Parathyroid adenoma (tissue), 2 donors: ENCODE measurements around the gene THOP1.

Experiments used
- H2AFZ ChIP-seq: fragments of 300-600 bp; sonication (generic); one replicate; pipeline ENCODE4 v1.7.0; 2017; ENCODE audit warnings: antibody characterized with exemption, mild to moderate bottlenecking
- H3K27ac ChIP-seq: fragments of 300-600 bp; sonication (generic); one replicate; pipeline ENCODE4 v1.7.0; 2017
- H3K27me3 ChIP-seq: fragments of 300-600 bp; sonication (generic); one replicate; pipeline ENCODE4 v1.7.0; 2017; ENCODE audit warnings: low read length; ENCODE audit not compliant: control insufficient read depth, insufficient read depth
- H3K36me3 ChIP-seq: fragments of 300-600 bp; sonication (generic); one replicate; pipeline ENCODE4 v1.7.0; 2017; ENCODE audit warnings: low read length; ENCODE audit not compliant: control insufficient read depth, insufficient read depth
- H3K4me1 ChIP-seq: fragments of 300-600 bp; sonication (generic); one replicate; pipeline ENCODE4 v1.7.0; 2017; ENCODE audit warnings: control low read depth
- H3K4me2 ChIP-seq: fragments of 300-600 bp; sonication (generic); one replicate; pipeline ENCODE4 v1.7.0; 2017; ENCODE audit warnings: low read length
- H3K4me3 ChIP-seq: fragments of 300-600 bp; sonication (generic); one replicate; pipeline ENCODE4 v1.7.0; 2017; ENCODE audit warnings: low read depth, low read length
- H3K79me2 ChIP-seq: fragments of 300-600 bp; sonication (generic); one replicate; pipeline ENCODE4 v1.7.0; 2017; ENCODE audit warnings: control low read depth
- H3K9ac ChIP-seq: fragments of 300-600 bp; sonication (generic); one replicate; pipeline ENCODE4 v1.7.0; 2017; ENCODE audit warnings: mild to moderate bottlenecking
- H3K9me3 ChIP-seq: fragments of 300-600 bp; sonication (generic); one replicate; pipeline ENCODE4 v1.7.0; 2017; ENCODE audit warnings: low read length; ENCODE audit not compliant: control insufficient read depth
- CTCF ChIP-seq: fragments of 300-600 bp; sonication (generic); IDR thresholded peaks from one replicate; pipeline ENCODE4 v1.7.0; 2017; ENCODE audit warnings: antibody characterized with exemption, mild to moderate bottlenecking
- donor health status: primary hyperparathyroidism.

Gene THOP1

GRCh38 chr19:2798733-2799132 is 13.4 kb downstream of the THOP1 start:
- peaks cover 8% of the 10 kb centered on the region for H3K79me2 ChIP-seq
- H3K27me3 ChIP-seq: no peaks in the 10 kb centered on the region
- no peaks in the 10 kb centered on the region for H3K36me3 ChIP-seq
- no peak overlapping the region for H3K4me2 ChIP-seq
- TF ChIP-seq CTCF: no peak
- no peaks in the 10 kb centered on the region for H3K4me1 ChIP-seq
- no peak overlapping the region for H3K4me3 ChIP-seq
- no peak overlapping the region for H2AFZ ChIP-seq
- no peak overlapping the region for H3K9ac ChIP-seq
- no peak overlapping the region for H3K27ac ChIP-seq
- H3K9me3 ChIP-seq: no peaks in the 10 kb centered on the region

- TF ChIP-seq CTCF: no peak
- no peaks in the 10 kb centered on the region for H3K36me3 ChIP-seq
- H3K4me1 ChIP-seq: no peaks in the 10 kb centered on the region
- H3K9ac ChIP-seq: no peak overlapping the region
- no peaks in the 10 kb centered on the region for H3K9me3 ChIP-seq
- peaks cover 8% of the 10 kb centered on the region for H3K79me2 ChIP-seq
- H2AFZ ChIP-seq: no peak overlapping the region
- H3K27ac ChIP-seq: no peak overlapping the region
- H3K27me3 ChIP-seq: no peaks in the 10 kb centered on the region
- no peak overlapping the region for H3K4me2 ChIP-seq
- no peak overlapping the region for H3K4me3 ChIP-seq
These were observed 14.1 kb downstream of the THOP1 start for GRCh38 chr19:2799273-2800020.

- Histone ChIP-seq H3K4me1 (no peaks in the 10 kb centered on the region), H2AFZ (no peak overlapping the region), H3K27me3 (no peaks in the 10 kb centered on the region), H3K9me3 (no peaks in the 10 kb centered on the region), H3K4me2 (no peak overlapping the region), H3K4me3 (no peak overlapping the region), H3K79me2 (peaks cover 6% of the 10 kb centered on the region), H3K9ac (no peak overlapping the region), H3K27ac (no peak overlapping the region), H3K36me3 (no peaks in the 10 kb centered on the region)
- no peak for TF ChIP-seq CTCF
These were observed 15.2 kb downstream of the THOP1 start for GRCh38 chr19:2800506-2800905.

GRCh38 chr19:2802826-2803225 is 17.5 kb downstream of the THOP1 start:
- H3K9me3 ChIP-seq: no peaks in the 10 kb centered on the region
- no peak for TF ChIP-seq CTCF
- no peak overlapping the region for H3K27ac ChIP-seq
- H3K4me3 ChIP-seq: no peak overlapping the region
- H3K36me3 ChIP-seq: no peaks in the 10 kb centered on the region
- no peaks in the 10 kb centered on the region for H3K27me3 ChIP-seq
- no peaks in the 10 kb centered on the region for H3K4me1 ChIP-seq
- H2AFZ ChIP-seq: no peak overlapping the region
- no peaks in the 10 kb centered on the region for H3K79me2 ChIP-seq
- no peak overlapping the region for H3K9ac ChIP-seq
- H3K4me2 ChIP-seq: no peak overlapping the region

- H3K27ac ChIP-seq: no peak overlapping the region
- H3K4me2 ChIP-seq: no peak overlapping the region
- no peaks in the 10 kb centered on the region for H3K79me2 ChIP-seq
- H3K4me3 ChIP-seq: no peak overlapping the region
- no peak overlapping the region for H2AFZ ChIP-seq
- H3K4me1 ChIP-seq: no peaks in the 10 kb centered on the region
- TF ChIP-seq CTCF: no peak
- H3K9ac ChIP-seq: no peak overlapping the region
- no peaks in the 10 kb centered on the region for H3K9me3 ChIP-seq
- H3K27me3 ChIP-seq: no peaks in the 10 kb centered on the region
- H3K36me3 ChIP-seq: no peaks in the 10 kb centered on the region
These were observed 18.3 kb downstream of the THOP1 start for GRCh38 chr19:2803486-2804155.
